NCI-H82 (cell line): Measurements from ENCODE around the gene MAD1L1.
"Not testable (repeated sequence)": the region's sequence is repeated elsewhere in the genome, so short reads cannot be mapped to it uniquely, and the experiment has no call there.

ENCODE experiments used
- DNase-seq: peaks from one replicate; lab custom pipeline; 2025; lab: John Stamatoyannopoulos, UW

The MAD1L1 gene

DNA sequence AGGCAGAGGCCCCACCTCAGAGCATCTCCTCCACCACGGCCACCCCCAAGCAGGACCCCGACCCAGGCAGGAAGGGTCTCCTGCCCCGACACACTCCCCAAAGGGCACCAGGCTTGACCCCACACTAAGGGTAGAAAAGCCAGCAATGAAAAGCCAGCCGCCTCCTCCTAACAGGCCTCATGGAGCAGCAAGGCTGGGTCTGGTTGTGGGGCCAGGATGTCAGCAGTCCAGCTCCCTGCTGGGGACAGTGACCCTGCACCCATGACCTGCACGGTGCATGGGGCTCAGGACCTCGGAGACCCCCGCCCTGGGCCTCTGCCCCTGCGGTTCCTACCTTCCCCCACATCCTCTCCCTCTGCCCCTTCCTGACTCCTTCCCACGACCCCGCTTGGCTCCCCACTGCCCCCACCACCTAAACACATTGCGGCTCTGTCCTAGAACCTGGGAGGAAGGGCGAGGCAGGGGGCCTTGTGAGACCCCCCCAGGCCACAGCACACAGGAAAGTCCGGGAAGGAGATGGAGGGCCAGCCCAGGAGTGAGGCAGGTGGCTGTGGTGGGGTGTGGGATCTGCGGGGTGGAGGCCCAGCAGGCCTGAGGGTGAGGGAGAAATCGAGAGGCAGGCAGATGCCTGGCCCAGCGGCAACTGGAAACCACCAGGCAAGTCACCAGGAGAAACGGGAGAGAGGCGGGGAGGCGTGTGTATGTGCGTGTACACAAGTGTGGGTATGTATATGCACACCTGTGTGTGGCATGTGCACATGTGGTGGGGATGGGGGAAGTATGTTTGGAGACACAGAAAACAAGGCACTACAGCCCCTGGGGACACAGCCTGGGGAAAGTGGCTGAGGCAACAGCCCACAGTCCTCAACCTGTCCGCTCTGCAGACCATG is 229.9 kb downstream of the MAD1L1 start:
- no peak for DNase-seq

DNA sequence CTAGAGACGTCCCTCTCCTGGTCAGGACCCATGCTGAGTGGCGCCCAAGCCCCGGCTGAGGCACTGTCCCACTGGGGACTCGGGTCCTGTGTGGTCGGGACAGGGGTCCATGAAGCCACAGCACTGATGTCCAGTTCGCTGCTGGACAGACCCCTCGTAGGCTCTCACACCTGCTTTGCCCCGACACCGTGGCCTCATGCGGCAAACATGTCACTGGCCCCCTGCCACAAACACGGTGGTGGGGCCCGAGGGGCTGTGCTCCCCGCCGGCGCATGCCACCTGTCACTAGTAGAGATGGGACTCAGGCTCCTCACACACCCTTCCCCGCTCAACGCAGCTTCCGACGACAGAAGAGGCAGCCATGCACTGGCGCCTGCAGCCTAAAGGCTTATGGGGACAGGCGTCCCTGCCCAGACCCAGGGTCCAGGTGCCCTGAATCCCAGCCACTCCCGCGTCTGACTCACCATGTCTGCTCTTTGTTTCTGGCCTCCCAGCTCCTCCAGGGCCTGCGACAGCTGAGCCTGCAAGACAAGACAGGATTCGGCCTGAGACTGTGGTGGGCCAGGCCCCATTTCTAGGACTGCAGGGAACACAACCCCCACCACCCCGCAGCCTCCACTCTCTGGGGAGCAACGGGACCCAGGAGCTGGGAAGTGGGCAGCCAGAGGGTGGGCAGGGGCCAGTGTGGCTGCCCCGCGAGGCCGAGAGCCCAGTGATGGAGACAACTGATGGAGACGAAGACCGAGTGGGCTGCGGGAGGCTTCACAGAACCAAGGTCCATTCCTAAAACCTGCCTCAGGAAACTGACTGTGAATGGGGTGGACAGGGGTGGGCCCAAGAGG is 230.9 kb downstream of the MAD1L1 start:
- no peak for DNase-seq

DNA sequence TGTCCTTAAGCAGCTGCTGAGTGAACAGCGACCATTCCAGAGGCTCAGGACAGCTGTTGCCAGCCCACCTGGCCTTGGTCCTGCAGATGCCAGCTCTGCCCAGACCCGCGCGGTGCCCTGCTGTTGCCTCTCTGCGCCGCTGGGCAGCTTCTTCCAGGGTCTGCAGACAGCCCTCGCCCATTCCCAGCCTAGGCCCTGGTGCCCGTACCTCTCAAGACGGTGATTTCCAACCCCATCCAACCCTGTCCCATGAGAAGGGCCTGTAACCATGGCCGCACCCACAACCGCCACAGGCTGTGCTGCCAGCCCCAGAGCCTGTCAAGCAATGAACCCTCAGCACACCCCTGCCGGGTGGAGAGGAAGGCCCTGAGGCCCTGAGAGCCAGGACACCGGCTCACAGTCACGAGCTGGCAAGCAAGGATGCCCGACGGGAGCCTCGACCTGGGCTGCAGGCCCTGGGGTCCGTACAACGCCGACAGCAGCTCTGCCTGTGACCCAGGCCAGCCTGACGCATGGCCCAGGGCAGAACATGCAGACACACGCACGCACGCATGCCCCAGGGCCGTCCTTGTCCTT is 231.9 kb downstream of the MAD1L1 start:
- no peak for DNase-seq

DNA sequence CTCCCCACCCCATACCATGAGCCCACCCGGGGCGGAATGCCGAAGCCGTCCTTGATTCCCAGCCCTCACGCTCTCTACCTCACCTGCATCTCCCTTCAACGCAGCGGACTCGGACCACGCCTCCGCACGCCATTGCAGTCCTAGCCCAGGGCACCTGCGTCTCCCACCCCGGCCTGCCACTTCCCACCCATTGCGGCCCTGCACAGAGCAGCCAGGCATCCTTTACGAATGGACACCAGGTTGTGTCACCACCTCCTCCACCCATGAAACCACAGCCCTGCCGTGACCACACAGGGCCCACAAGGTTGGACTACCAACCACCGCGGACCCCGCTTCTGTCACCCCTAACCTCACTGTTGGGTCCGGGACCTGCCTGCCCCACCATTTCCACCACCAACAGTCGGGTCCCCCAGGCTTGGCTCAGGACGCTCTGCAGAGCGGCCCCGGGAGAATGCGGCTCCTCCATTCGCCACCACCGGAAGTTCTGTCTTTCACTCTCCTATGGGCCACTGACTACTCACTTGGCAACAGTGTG is 232.5 kb downstream of the MAD1L1 start:
- no peak for DNase-seq

DNA sequence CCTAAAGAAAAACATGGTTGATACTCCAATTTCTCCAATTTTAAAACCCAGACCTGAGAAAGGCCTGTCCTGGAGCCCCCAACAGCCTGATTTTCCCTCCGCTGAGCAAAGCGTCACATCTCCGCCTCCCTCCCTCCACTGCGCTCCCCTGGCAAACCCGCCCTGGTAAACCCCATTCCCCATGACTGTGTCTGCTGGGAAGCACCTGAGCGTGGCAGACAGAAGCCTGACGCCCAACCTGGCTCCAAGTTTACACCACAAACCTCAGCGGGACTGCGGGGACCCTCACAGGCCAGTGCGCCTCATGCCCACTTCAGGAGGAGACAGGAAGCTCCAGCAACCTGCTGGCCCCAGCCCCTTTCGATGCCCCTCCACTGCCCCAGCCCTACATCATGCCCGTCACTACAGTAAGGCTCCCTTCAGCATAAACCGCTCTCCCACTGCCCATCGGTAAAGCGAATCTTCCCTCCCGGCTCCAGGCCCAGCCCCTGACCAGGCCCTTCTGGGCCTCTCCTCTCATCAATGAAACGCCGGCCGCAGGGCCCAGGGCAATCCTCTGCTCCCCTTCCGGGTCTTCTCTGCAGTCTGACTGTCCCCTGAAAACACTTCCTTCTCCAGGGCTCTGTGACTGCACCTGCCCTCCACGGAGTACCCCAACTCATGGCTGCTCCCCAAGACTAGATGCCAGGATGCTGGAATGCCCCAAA is 233.3 kb downstream of the MAD1L1 start:
- DNase-seq: no peak

DNA sequence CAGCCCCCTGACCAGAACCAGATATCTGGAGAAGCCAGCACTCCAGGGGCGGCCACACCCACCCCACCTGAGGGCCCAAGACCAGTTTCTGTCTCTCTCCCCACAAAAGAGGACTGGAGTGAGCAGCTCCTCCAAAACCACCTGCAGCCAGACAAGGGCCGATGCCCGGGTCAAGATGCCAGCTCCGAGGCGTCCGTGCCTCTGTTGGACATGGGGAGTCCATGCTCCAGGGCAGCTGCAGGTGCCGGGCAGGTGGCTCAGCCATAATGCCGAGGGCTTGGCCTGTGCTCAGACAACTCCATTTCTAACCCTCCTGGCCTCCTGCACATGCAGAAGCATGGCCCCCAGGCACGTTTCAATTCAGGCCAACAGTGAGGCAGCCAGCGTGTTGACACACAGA is 234.6 kb downstream of the MAD1L1 start:
- no peak for DNase-seq

DNA sequence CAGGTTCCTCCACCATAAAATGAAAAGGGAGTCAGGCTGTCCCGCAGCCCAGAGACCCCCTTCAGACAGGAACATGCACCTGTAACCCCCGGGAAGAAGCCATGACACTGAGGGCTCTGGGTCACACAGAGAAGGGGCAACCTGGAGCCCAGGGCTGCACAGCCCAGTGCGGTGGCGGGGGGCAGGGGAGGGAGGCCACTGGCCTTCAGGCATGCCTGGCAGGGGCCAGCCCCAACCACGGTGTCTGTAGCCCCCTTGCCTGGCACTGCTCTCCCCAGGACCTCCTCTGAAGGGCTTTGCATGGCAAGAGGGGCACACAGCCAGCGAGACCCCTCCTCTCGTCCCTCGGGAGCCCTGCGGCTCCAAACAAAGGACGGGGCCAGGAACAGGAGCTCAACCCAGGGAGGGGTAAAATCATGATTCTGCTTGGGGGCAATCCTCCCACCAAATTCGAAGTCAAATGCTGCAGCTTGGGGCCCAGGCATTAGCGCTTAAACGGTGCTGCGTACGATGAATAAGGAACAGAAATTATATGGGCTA is 235.1 kb downstream of the MAD1L1 start:
- no peak for DNase-seq

DNA sequence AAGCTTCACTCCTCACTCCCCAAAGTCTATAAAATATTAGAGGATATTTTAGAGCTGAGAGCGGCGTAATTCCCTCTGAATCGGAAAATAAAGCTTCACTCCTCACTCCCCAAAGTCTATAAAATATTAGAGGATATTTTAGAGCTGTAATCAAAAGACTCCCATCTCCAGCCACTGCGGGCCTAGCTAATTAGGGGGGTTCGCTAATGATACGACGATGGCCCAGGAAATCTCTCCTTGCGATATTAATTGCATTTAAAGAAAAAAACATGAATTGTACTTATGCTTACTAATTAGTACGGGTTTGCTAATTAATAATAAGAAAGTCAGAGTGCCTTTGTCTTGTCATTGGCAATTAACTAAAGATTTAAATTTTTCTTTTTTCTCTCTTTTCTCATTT is 235.9 kb downstream of the MAD1L1 start:
- no peak for DNase-seq

DNA sequence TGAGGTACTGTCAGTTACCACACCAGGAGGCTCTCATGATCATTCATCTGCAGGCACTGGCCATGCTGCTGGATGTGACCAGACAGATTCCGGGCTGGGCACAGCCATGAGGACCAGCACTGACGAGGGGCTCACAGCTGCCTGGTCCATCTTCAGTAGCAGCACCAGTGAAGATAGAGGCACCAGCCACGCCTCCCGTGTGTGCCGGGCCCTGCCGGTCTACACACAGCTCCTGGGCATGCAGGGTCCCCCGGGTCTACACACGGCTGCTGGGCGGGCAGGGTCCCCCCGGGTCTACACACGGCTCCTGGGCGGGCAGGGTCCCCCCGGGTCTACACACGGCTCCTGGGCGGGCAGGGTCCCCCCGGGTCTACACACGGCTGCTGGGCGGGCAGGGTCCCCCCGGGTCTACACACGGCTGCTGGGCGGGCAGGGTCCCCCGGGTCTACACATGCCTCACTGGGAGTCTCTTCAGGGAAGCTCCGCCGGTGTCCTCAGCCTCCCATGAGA is 236.8 kb downstream of the MAD1L1 start:
- not testable (repeated sequence) for DNase-seq

DNA sequence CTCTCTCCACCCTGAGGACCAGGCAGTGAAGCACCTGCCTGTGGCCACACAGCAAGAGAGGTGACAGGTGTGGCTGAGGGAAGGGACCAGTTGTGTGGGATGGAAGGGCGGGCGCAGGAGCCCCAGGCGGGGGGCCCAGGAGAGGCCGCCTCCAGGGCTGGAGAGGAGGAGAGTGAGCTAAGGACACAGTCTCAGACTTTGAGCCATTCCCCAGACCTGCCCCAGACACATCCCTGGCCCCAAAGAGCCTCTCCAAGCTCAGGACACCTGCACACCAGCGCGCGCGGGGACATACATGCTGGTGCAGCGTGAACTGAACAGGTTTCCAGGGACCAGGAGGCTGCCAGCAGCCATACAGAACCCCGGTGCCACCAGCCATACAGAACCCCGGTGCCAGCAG is 237.3 kb downstream of the MAD1L1 start:
- no peak for DNase-seq

DNA sequence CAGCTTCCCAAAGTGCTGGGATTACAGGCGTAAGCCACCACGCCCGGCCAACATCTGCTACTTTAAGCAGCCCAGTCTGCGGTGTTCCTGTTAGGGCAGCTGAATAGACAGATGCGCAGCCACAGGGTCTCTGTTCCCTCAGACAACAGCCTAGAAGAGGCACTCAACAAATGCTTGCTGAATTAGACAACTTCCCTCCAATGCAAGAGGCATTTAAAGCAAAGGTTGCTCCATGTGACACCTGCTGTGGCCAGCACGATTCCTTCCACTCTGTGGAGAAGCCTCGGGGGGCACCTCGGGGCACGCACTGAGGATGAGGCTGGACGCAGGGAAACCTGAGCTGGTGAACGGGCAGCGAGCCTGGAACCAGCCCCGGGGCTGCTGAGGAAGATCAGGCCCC is 237.8 kb downstream of the MAD1L1 start:
- peak; percentile 86 for DNase-seq

DNA sequence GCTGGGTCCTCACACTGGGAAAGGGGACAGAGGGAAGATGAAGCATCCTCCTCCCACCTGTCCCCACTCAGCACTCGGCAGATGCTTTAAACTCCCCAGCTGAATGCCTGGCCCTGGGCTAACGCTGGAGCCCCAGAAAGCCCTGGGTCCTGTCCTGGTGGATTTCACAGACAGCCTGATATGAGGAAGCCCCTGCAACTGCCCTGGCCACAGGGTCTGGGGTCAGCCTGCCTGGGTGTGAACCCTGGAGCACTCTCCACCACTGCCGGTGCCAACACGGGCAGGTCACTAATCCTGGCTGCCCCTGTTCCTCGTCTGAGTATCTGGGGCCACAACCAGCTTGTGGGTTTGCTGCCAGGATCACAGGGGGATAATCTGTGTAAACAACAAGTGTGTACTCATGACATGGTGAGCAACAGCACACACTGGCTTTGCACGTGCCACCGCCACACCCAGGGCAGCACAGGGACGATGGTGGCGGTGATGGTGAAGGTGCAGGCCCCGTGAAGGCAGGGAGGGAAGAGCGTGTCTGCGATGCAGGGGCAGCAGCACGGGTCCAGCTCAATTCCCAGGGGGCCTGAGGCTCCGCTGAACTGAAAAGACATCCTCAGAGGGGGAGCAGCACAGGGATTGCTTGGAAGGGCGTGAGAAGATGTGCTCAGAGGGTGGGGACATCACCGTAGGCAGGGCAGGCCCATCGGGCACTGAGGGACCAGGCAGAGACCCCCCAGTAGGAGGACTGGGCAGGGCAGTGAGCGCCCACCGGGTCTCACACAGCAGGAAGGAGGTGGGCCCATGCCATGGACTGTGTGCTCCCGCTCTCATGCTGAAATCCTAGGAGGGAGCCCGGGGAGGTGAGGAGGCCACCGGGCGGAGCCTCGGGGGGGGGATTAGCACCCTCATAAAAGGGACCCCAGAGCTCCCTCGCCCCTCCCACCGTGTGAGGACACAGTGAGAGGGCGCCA is 238.7 kb downstream of the MAD1L1 start:
- peak; percentile 19 for DNase-seq

DNA sequence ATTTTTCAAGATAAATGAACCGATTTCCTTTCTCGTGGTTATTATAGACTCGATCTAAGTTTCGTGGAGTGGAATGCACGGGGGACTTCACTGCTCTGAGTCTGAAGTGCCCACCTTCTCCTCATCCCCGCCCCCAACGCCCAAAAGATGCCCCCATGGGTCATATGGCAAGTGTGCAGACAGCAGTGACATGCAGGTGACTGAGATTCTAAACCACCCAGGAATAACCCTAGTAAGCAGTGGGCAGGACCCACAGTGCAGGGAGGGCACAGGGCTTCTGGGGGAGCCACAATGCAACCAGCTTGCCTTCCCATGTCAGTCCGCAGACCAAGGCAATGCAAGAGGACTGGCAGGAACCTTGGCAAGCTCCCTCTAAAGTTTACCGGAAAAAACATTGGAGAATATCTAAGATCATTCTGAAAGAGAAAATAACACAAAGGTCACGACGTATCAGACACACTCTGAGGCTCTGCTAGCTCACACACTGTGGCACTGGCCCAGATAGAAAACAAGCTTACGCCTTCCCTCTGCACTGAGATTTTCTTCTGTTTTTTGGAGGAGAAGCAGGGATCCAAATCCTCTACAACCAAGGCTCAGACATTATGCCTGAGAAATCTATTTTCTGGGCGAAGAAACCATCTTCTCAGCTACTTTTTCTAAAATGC is 239.6 kb downstream of the MAD1L1 start:
- no peak for DNase-seq

DNA sequence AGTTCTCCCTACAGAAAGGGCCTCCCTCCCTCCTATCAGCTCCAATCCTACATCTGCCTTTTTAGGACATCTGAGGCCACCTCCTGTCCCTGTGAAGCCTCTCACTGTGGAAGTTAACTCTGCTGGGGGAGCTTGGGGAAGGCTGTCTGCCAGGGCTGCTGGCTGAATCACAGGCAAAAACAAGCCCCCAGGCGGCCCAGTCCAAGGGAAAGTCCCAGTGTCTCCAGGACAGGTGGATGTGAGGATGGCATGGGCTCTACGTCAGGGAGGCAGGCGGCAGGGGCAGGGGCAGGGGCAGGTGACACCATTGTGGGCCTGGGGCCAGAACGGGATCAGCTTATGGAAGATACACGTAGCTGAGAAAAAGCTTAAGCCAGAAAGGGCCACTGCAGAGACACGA is 240.2 kb downstream of the MAD1L1 start:
- DNase-seq: peak; percentile 36

DNA sequence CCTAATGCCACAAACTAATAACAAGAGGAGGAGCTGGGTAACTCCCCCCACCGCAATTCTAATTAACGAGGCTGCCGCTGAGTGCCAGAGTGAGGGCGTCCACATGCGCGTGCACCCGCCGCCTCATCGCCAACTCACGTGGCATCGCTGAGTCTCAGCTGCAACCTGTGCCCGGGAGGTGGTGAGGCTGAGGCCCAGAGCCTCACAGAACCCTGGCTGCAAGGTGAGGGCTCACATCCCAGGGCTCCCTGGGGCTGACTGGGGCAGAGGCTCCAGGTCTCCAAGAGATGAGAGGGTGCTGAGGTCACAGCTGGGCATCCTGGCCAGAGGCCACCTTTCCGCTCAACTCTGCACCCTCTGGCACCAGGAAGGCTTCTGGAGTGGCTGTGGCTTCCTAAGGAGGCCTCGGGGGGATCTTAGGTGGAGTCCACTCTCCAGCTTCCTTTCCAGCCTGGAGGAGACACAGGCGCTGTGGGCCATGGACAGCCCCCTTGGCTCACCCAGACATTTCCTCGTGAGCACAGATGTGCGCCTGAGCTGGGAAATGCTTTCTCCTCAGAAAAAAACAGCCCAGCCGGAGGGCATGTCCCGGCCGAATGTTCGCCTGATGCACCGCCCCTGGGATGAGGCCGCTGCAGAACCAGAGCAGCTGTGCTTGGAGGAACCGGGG is 242.6 kb downstream of the MAD1L1 start:
- no peak for DNase-seq

DNA sequence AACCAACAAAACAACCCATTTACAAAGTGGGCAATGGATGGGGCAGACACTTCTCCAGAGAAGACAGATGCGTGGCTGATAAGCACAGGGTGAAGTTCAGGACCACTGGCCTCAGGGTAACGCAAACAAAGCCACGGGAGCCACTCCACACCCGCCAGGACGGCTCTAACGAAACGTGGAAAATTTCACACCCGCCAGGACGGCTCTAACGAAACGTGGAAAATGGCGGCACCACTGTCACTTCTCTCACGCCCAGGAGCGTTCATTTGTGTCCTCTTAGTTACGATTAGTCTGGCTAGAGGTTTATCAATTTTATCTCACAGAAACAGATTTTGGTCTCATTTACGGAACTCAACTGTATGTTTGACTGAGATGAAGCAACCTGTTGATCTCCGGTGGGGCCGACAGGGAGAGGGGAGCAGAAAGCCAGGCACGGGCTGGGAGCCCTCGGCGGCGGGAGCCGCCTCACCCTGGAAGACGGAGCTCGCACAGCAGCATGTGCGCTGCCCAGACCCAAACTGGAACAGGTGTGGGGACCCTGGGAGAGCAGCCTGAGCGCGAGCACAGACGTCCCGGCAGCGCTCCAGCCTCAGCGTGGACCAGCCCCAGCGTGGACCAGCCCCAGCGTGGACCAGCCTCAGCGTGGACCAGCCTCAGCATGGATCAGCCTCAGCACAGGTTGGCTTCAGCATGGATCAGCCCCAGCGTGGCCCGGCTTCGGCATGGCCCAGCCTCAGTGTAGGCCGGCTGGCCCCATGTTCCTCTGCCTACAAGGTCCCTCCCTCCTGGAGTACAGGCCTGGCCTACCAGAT is 243.5 kb downstream of the MAD1L1 start:
- no peak for DNase-seq

DNA sequence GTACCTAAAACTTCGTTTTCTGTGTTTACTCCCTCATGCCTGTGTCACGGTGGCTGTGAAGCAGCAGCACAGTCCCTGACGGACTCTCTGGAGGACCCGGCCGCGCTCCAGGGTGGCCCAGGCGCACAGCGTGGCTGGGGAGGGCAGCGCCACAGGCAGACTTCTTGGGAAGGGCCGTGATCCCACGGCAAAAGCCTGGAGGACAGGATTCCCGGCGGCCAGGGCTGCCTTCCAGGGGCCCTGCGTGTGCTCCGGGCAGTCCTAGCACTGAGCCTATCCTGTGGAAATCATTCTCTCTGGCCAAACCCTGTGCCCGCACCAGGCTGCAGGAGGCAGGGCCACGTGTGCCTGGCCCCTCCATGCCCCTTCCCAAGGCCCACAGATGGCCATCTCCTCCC is 244.2 kb downstream of the MAD1L1 start:
- DNase-seq: no peak
